Activated T-helper 2 cell treated with anti-CD3 and anti-CD28 coated beads, Interferon-gamma antibody, Interleukin-2, Interleukin-4, amounts not matched to agents 10 μg/mL and 5 μg/mL and 100 μg/mL, durations not matched to agents 14 hours and 24 hours and 36 hours (primary cell): ENCODE measurements around the gene PCGF6. TPM values are rescaled to one million over a fixed set of nuclear protein-coding genes. Genes with fewer than 3 reads are reported as not detected.
"Not testable (repeated sequence)": the region's sequence is repeated elsewhere in the genome, so short reads cannot be mapped to it uniquely, and the experiment has no call there.

Source experiments
- DNase-seq: peaks from one replicate; pipeline ENCODE4 v3.0.0; 2021; ENCODE audit warnings: low spot score
- H3K27ac Mint-ChIP-seq: one replicate; pipeline ENCODE4 v1.8.0; 2021; ENCODE audit warnings: mixed read lengths
- H3K27me3 Mint-ChIP-seq: one replicate; pipeline ENCODE4 v1.8.0; 2021; ENCODE audit warnings: low read depth, mixed read lengths
- H3K36me3 Mint-ChIP-seq: one replicate; pipeline ENCODE4 v1.8.0; 2021; ENCODE audit warnings: low read depth, mixed read lengths
- H3K4me1 Mint-ChIP-seq: one replicate; pipeline ENCODE4 v1.8.0; 2021; ENCODE audit warnings: low read depth, mixed read lengths
- H3K4me3 Mint-ChIP-seq: one replicate; pipeline ENCODE4 v1.8.0; 2021; ENCODE audit warnings: low read depth, mild to moderate bottlenecking, moderate library complexity, mixed read lengths
- H3K9me3 Mint-ChIP-seq: one replicate; pipeline ENCODE4 v1.8.0; 2021; ENCODE audit warnings: mixed read lengths
- intact Hi-C: fragments of 100-400 bp; cut with micrococcal nuclease; formaldehyde crosslinking; loops from one replicate; pipeline ENCODE4 v1.15.1; 2023
- total RNA-seq: library from RNA; stranded (reverse); gene quantifications from 2 replicates; pipeline ENCODE4 v1.2.3, GENCODE V29; 2022

The PCGF6 gene
- total RNA-seq, 1 donor from 2014 or later: 17.7 TPM

- intact Hi-C loops: no loop called here
- Mint-ChIP-seq H3K27ac (no peak overlapping the region), H3K4me1 (no peaks in the 10 kb centered on the region), H3K27me3 (peaks cover 20% of the 10 kb centered on the region), H3K4me3 (no peak overlapping the region), H3K9me3 (no peaks in the 10 kb centered on the region), H3K36me3 (no peaks in the 10 kb centered on the region)
- peak; percentile 27 for DNase-seq
Measured at GRCh38 chr10:103265717-103266329, 85.1 kb downstream of the PCGF6 start.

DNA sequence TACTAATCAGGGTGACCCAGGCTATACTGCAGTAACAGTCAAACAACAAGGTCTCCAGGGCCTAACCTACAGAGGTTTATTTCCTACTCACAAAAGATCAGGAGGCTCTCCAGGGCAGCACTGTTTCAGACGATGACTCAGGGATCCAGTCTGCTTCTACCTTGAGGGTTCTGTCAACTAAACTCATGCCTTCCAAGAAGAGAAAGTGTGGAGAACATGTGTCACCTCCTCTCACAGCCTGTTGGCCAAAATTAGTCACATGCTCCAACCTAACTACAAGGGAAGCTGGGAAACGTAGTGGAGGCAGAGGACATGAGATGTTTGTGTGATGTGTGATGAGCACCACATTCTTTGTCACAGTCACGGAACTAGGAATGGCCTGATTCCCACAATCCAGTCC is 88.7 kb downstream of the PCGF6 start:
- Mint-ChIP-seq H3K9me3 (peaks cover 13% of the 10 kb centered on the region), H3K27me3 (peaks cover 10% of the 10 kb centered on the region), H3K27ac (no peak overlapping the region), H3K4me3 (no peak overlapping the region), H3K4me1 (no peaks in the 10 kb centered on the region), H3K36me3 (no peaks in the 10 kb centered on the region)
- intact Hi-C loops: no loop called here
- DNase-seq: no peak

DNA sequence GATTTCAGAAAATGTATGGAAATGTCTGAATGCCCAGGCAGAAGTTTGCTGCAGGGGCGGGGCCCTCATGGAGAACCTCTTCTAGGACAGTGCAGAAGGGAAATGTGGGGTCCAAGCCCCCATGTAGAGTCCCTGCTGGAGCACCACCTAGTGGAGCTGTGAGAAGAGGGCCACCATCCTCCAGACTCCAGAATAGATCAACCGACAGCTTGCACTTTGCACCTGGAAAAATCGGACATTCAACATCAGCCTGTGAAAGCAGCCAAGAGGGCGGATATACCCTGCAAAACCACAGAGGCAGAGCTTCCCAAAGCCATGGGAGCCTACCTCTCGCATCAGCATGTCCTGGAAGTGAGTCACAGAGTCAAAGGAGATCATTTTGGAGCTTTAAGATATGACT is 91.0 kb downstream of the PCGF6 start:
- H3K36me3 Mint-ChIP-seq: no peaks in the 10 kb centered on the region
- no peak overlapping the region for H3K4me3 Mint-ChIP-seq
- H3K27ac Mint-ChIP-seq: no peak overlapping the region
- intact Hi-C loops: no loop called here
- no peak for DNase-seq
- peaks cover 13% of the 10 kb centered on the region for H3K9me3 Mint-ChIP-seq
- peaks cover 2% of the 10 kb centered on the region for H3K27me3 Mint-ChIP-seq
- peaks cover 6% of the 10 kb centered on the region for H3K4me1 Mint-ChIP-seq

- H3K36me3 Mint-ChIP-seq, H3K4me1 Mint-ChIP-seq, DNase-seq, intact Hi-C loops, H3K27ac Mint-ChIP-seq, H3K4me3 Mint-ChIP-seq, H3K27me3 Mint-ChIP-seq: not testable (repeated sequence)
- H3K9me3 Mint-ChIP-seq: peaks cover 13% of the 10 kb centered on the region
Measured at GRCh38 chr10:103258928-103259327, 92.0 kb downstream of the PCGF6 start.

DNA sequence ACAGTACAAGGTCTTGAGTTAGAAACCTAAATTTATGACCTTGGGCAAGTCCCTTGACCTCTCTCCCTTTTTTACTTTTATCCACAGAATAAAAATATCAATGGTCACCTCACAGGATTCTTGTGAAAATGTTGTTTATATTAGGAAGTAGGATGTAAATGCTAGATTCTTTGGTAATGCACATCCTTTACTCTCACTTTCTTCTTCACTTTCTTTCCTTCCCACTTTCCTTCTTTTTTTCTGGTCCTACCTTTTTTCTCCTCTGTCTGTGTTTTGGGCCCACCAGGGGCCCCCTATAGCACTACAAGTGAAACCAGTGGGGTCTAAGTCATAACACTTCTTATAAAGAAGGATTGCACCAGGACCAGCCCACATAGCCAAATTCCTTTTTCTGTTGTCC is 93.1 kb downstream of the PCGF6 start:
- intact Hi-C loops: no loop called here
- no peak for DNase-seq
- peaks cover 13% of the 10 kb centered on the region for H3K9me3 Mint-ChIP-seq
- peaks cover 10% of the 10 kb centered on the region for H3K4me1 Mint-ChIP-seq
- H3K36me3 Mint-ChIP-seq: no peaks in the 10 kb centered on the region
- no peak overlapping the region for H3K27ac Mint-ChIP-seq
- no peaks in the 10 kb centered on the region for H3K27me3 Mint-ChIP-seq
- H3K4me3 Mint-ChIP-seq: no peak overlapping the region

DNA sequence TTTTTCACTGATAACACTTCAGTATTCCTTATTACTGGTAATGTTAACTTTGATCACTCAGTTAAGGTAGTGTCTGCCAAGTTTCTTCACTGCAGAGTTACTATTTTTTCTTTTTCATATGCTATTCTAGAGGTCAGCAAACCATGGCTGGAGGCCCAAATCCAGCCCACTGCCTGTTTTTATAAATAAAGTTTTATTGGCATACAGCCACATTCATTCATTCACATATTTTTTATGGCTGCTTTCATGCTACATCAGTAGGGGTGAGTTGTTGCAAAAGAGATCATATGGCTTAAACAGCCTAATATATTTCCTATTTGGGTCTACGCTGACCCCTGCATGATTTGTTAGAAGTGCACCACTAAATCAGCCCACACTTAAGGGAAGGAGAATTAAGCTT is 94.3 kb downstream of the PCGF6 start:
- intact Hi-C loops: no loop called here
- Mint-ChIP-seq H3K36me3 (no peaks in the 10 kb centered on the region), H3K4me3 (no peak overlapping the region), H3K4me1 (peaks cover 10% of the 10 kb centered on the region), H3K9me3 (peaks cover 13% of the 10 kb centered on the region), H3K27ac (no peak overlapping the region), H3K27me3 (no peaks in the 10 kb centered on the region)
- DNase-seq: no peak

DNA sequence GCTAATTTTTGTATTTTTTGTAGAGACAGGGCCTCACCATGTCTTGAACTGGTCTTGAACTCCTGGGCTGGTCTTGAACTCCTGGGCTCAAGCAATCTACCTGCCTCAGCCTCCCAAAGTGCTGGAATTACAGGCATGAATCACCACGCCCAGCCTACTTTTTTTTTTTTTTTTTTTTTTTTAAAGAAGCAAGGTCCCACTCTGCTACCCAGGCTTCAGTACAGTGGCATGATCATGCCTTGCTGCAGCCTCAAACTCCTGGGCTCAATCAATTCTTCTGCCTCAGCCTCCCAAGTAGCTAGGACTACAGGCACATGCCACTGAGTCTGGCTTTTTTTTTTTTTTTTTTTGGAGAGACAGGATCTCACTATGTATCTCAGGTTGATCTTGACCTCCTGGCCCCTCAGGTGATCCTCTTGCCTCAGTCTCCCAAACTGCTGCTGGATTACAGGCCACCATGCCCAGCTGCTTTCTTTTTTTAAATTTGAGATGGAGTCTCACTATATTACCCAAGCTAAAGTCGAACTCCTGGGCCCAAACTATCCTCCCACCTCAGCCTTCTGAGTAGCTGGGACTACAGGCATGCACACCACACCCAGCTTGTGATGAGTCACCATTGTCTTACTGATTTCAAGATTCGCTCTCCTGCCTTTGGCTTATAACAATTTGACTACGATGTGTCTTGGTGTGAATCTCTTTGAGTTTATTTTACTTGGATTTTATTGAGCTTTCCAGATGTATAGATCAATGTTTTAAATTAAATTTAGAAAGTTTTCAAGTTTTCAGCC is 96.2 kb downstream of the PCGF6 start:
- peaks cover 3% of the 10 kb centered on the region for H3K27me3 Mint-ChIP-seq
- no peaks in the 10 kb centered on the region for H3K36me3 Mint-ChIP-seq
- peaks cover 13% of the 10 kb centered on the region for H3K4me1 Mint-ChIP-seq
- peaks cover 14% of the 10 kb centered on the region for H3K9me3 Mint-ChIP-seq
- intact Hi-C loops: no loop called here
- H3K27ac Mint-ChIP-seq: no peak overlapping the region
- no peak overlapping the region for H3K4me3 Mint-ChIP-seq
- DNase-seq: no peak

DNA sequence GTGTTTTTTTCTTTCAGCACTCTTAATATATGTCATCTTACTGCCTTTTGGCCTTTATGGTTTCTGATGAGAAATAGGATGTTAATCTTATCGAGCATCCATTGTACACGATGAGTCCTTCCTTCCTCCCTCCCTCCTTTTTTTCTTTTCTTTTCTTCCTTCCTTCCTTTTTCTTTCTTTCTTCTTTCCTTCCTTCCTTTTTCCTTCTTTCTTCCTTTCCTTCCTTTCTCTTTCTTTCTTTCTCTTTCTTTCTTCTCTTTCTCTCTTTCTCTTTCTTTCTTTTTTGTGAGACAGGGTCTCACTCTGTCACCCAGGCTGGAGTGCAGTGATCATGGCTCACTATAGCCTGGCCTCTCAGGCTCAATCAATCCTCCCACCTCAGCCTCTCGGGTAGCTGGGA is 96.8 kb downstream of the PCGF6 start:
- no peak for DNase-seq
- Mint-ChIP-seq H3K9me3 (peaks cover 10% of the 10 kb centered on the region), H3K27ac (no peak overlapping the region), H3K36me3 (no peaks in the 10 kb centered on the region), H3K4me3 (no peak overlapping the region), H3K27me3 (peaks cover 3% of the 10 kb centered on the region), H3K4me1 (peaks cover 13% of the 10 kb centered on the region)
- intact Hi-C loops: no loop called here

Other genes with a start within 250 kb of the PCGF6 start
- 58.1 and 60.6 TPM in 2 replicates for gene NT5C2, start 157.9 kb downstream of the PCGF6 start, total RNA-seq
- gene RPEL1, start 105.3 kb downstream of the PCGF6 start, total RNA-seq: not detected in 2 replicates
- 0.78 and 0.87 TPM in 2 replicates for gene INA, start 74.0 kb downstream of the PCGF6 start, total RNA-seq
- gene TAF5, start 16.8 kb upstream of the PCGF6 start, total RNA-seq: 9.5 and 10.7 TPM in 2 replicates
- 476 and 483 TPM in 2 replicates for gene ATP5MK, start 45.3 kb upstream of the PCGF6 start, total RNA-seq
- gene PDCD11, start 45.5 kb upstream of the PCGF6 start, total RNA-seq: 79.4 and 81.6 TPM in 2 replicates
- 20.3 and 21.1 TPM in 2 replicates for gene CALHM2, start 101.2 kb upstream of the PCGF6 start, total RNA-seq
- gene CALHM1, start 107.8 kb upstream of the PCGF6 start, total RNA-seq: 0.09 TPM in 1 of 2 replicates, not detected in the other
- not detected in 2 replicates for gene CALHM3, start 128.1 kb upstream of the PCGF6 start, total RNA-seq
- 1.7 and 2.2 TPM in 2 replicates for gene NEURL1, start 142.6 kb upstream of the PCGF6 start, total RNA-seq